GM23338 (cell line): ENCODE results near the gene TSPAN4. TPM values are rescaled to one million over a fixed set of nuclear protein-coding genes. Genes with fewer than 3 reads are reported as not detected.

Source experiments
- ATAC-seq: fragments of 200-7000 bp; cut with Tn5 transposase; 3 replicates; pipeline ENCODE4 v1.9.1; 2020
- DNase-seq: peaks from one replicate; pipeline ENCODE4 v3.0.0-alpha.2; 2015; ENCODE audit warnings: low spot score
- H2AFZ ChIP-seq: fragments of 200-600 bp; sonication (generic); 2 replicates; pipeline ENCODE4 v1.8.0; 2016; ENCODE audit warnings: antibody characterized with exemption, mild to moderate bottlenecking, moderate library complexity
- H3F3A ChIP-seq: fragments of 200-600 bp; sonication (generic); replicated peaks from 2 replicates; pipeline ENCODE4 v1.8.0; 2017; ENCODE audit warnings: antibody characterized with exemption, mixed run types, low read depth
- H3K27ac ChIP-seq: fragments of 200-600 bp; sonication (generic); 2 replicates; pipeline ENCODE4 v1.6.1; 2016; ENCODE audit warnings: low read depth
- H3K27me3 ChIP-seq: fragments of 200-600 bp; sonication (generic); 2 replicates; pipeline ENCODE4 v1.8.0; 2016; ENCODE audit warnings: mild to moderate bottlenecking, mixed run types, moderate library complexity; ENCODE audit not compliant: insufficient read depth
- H3K36me3 ChIP-seq: fragments of 200-600 bp; sonication (generic); 2 replicates; pipeline ENCODE4 v1.8.0; 2016; ENCODE audit warnings: mild to moderate bottlenecking; ENCODE audit not compliant: insufficient read depth
- H3K4me1 ChIP-seq: fragments of 200-600 bp; sonication (generic); 2 replicates; pipeline ENCODE4 v1.8.0; 2016; ENCODE audit warnings: mild to moderate bottlenecking, moderate library complexity; ENCODE audit not compliant: insufficient read depth
- H3K4me2 ChIP-seq: fragments of 200-600 bp; sonication (generic); 2 replicates; pipeline ENCODE4 v1.7.1; 2017; ENCODE audit warnings: mixed run types
- H3K4me3 ChIP-seq: fragments of 200-600 bp; sonication (generic); 2 replicates; pipeline ENCODE4 v1.6.1; 2016; ENCODE audit warnings: mixed run types
- H3K79me2 ChIP-seq: fragments of 200-600 bp; sonication (generic); replicated peaks from 2 replicates; pipeline ENCODE4 v1.8.0; 2017; ENCODE audit warnings: mild to moderate bottlenecking; ENCODE audit not compliant: insufficient read depth
- H3K9me2 ChIP-seq: fragments of 200-600 bp; sonication (generic); 2 replicates; pipeline ENCODE4 v1.8.0; 2017; ENCODE audit not compliant: insufficient read depth
- H4K20me1 ChIP-seq: fragments of 200-600 bp; sonication (generic); replicated peaks from 2 replicates; pipeline ENCODE4 v1.8.0; 2017; ENCODE audit warnings: mild to moderate bottlenecking; ENCODE audit not compliant: insufficient read depth
- H3K27ac Mint-ChIP-seq: 2 replicates; pipeline ENCODE4 v1.8.0; 2020; ENCODE audit warnings: inconsistent platforms, mild to moderate bottlenecking, moderate library complexity, mixed read lengths
- H3K27me3 Mint-ChIP-seq: 3 replicates; pipeline ENCODE4 v1.8.0; 2022; ENCODE audit warnings: low read depth, mild to moderate bottlenecking, moderate library complexity, mixed read lengths, inconsistent platforms; ENCODE audit not compliant: insufficient read depth, poor library complexity
- H3K36me3 Mint-ChIP-seq: 3 replicates; pipeline ENCODE4 v1.8.0; 2021; ENCODE audit warnings: low read depth, mild to moderate bottlenecking, inconsistent platforms, moderate library complexity, mixed read lengths
- H3K4me1 Mint-ChIP-seq: 3 replicates; pipeline ENCODE4 v1.8.0; 2020; ENCODE audit warnings: mild to moderate bottlenecking, inconsistent platforms, mixed read lengths
- H3K4me3 Mint-ChIP-seq: 3 replicates; pipeline ENCODE4 v1.8.0; 2021; ENCODE audit warnings: moderate library complexity, mild to moderate bottlenecking, inconsistent platforms, mixed read lengths
- H3K9me3 Mint-ChIP-seq: 3 replicates; pipeline ENCODE4 v1.8.0; 2020; ENCODE audit warnings: moderate library complexity, mild to moderate bottlenecking, inconsistent platforms, mixed read lengths
- EZH2phosphoT487 ChIP-seq: fragments of 200-600 bp; sonication (generic); IDR thresholded peaks from one replicate; pipeline ENCODE4 v1.8.1; 2018; ENCODE audit warnings: antibody characterized with exemption; ENCODE audit not compliant: unreplicated experiment
- JUNB ChIP-seq: IDR thresholded peaks from one replicate; pipeline ENCODE4 v1.6.1; 2016; ENCODE audit warnings: antibody characterized with exemption; ENCODE audit not compliant: unreplicated experiment
- POLR2AphosphoS5 ChIP-seq: IDR thresholded peaks from 2 replicates; pipeline ENCODE4 v1.6.1; 2016; ENCODE audit warnings: antibody characterized with exemption, low read depth
- STAT1 ChIP-seq: IDR thresholded peaks from one replicate; pipeline ENCODE4 v1.6.1; 2016; ENCODE audit warnings: antibody characterized with exemption; ENCODE audit not compliant: unreplicated experiment
- ZNF114 ChIP-seq: fragments of 250-450 bp; sonication (Bioruptor Pico); IDR thresholded peaks from 2 replicates; pipeline ENCODE4 v1.5.0; 2020; ENCODE audit warnings: mild to moderate bottlenecking, moderate library complexity
- polyA plus RNA-seq: library from polyadenylated mRNA; unstranded; fragments of >200 nt; fragmentation: Nextera tagmentation; extraction: Ambion mirVana; gene quantifications from 2 replicates; pipeline ENCODE4 v1.2.1, GENCODE V29; 2016
- total RNA-seq: library from RNA; depleted of rRNA; stranded (reverse); fragments of >200 nt; shearing (Covaris generic); gene quantifications from 2 replicates; pipeline ENCODE4 v1.2.3, GENCODE V29; 2014
- TF ChIP-seq, protein P1 (sequence below): IDR thresholded peaks from one replicate; pipeline ENCODE4 v1.6.1; 2018; ENCODE audit warnings: antibody characterized with exemption; ENCODE audit not compliant: unreplicated experiment
- TF ChIP-seq, protein P2 (sequence below): IDR thresholded peaks from 2 replicates; pipeline ENCODE4 v1.6.1; 2016; ENCODE audit warnings: antibody characterized with exemption
- TF ChIP-seq, protein P3 (sequence below), 2 experiments: fragments of 200-600 bp in 1 of 2; sonication (generic) in 1 of 2; conservative IDR thresholded peaks; 2 replicates each; pipeline versions ENCODE4 v1.5.1 to v1.6.1; 2016 to 2017; ENCODE audit warnings: antibody characterized with exemption in 2 of 2, low read depth in 2 of 2, mild to moderate bottlenecking in 2 of 2, moderate library complexity in 1 of 2

Gene TSPAN4
- total and polyA plus RNA-seq, 2 experiments from 2014 or later: 76.8 to 150 TPM

DNA sequence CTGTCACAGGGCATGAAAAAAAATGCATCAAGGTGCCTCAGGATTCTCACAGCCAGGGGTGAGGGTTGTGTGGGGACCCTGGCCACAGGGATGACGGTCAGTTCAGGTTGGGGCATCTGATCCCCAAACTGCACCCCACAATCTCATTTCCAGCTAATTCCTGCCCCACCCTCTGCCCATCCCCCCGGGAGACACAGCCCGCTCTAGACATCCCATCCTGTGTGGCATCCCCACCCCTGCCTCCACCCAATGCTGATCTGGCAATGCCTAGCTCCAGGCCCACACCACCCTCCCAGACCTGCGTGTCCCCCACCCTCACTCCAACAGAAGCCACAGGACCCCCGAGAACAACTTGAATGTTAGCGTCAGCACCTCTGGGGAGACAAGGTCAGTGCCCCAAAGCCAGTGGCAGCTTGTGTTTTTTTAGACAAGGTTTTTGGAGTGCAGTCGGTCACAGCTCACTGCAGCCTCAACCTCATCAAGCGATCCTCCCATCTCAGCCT, 25.3 kb downstream of the TSPAN4 start (continued):
- no peak for TF ChIP-seq EZH2phosphoT487
- TF ChIP-seq, protein P1, sequence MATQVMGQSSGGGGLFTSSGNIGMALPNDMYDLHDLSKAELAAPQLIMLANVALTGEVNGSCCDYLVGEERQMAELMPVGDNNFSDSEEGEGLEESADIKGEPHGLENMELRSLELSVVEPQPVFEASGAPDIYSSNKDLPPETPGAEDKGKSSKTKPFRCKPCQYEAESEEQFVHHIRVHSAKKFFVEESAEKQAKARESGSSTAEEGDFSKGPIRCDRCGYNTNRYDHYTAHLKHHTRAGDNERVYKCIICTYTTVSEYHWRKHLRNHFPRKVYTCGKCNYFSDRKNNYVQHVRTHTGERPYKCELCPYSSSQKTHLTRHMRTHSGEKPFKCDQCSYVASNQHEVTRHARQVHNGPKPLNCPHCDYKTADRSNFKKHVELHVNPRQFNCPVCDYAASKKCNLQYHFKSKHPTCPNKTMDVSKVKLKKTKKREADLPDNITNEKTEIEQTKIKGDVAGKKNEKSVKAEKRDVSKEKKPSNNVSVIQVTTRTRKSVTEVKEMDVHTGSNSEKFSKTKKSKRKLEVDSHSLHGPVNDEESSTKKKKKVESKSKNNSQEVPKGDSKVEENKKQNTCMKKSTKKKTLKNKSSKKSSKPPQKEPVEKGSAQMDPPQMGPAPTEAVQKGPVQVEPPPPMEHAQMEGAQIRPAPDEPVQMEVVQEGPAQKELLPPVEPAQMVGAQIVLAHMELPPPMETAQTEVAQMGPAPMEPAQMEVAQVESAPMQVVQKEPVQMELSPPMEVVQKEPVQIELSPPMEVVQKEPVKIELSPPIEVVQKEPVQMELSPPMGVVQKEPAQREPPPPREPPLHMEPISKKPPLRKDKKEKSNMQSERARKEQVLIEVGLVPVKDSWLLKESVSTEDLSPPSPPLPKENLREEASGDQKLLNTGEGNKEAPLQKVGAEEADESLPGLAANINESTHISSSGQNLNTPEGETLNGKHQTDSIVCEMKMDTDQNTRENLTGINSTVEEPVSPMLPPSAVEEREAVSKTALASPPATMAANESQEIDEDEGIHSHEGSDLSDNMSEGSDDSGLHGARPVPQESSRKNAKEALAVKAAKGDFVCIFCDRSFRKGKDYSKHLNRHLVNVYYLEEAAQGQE: no peak
- no peak for TF ChIP-seq STAT1
- TF ChIP-seq, protein P2, sequence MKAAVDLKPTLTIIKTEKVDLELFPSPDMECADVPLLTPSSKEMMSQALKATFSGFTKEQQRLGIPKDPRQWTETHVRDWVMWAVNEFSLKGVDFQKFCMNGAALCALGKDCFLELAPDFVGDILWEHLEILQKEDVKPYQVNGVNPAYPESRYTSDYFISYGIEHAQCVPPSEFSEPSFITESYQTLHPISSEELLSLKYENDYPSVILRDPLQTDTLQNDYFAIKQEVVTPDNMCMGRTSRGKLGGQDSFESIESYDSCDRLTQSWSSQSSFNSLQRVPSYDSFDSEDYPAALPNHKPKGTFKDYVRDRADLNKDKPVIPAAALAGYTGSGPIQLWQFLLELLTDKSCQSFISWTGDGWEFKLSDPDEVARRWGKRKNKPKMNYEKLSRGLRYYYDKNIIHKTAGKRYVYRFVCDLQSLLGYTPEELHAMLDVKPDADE: no peak
- TF ChIP-seq ZNF114 (CRISPR knock-in tag): no peak
- TF ChIP-seq, protein P3, sequence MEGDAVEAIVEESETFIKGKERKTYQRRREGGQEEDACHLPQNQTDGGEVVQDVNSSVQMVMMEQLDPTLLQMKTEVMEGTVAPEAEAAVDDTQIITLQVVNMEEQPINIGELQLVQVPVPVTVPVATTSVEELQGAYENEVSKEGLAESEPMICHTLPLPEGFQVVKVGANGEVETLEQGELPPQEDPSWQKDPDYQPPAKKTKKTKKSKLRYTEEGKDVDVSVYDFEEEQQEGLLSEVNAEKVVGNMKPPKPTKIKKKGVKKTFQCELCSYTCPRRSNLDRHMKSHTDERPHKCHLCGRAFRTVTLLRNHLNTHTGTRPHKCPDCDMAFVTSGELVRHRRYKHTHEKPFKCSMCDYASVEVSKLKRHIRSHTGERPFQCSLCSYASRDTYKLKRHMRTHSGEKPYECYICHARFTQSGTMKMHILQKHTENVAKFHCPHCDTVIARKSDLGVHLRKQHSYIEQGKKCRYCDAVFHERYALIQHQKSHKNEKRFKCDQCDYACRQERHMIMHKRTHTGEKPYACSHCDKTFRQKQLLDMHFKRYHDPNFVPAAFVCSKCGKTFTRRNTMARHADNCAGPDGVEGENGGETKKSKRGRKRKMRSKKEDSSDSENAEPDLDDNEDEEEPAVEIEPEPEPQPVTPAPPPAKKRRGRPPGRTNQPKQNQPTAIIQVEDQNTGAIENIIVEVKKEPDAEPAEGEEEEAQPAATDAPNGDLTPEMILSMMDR (conservative IDR thresholded peaks at IDR 0.05; ENCODE audit: low read depth in 2 of 2): no peak
- no peak for TF ChIP-seq JUNB

DNA sequence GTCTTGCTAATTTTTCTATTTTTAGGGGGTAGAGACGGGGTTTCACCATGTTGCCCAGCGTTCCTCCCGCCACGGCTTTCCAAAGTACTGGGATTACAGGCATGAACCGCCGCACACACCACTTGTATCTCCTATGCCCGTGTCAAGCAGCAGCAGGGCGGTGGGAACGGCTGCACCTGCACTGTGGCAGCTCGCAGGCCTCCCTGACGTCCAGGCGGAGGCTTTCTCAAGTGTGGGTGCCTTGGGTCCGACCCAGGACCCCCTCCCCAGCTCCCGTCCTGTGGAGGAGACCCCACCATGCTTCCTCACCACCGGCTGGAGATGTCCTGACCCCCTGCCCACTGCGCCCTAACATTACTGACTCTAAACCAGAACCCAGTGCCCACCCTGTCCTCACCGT, 25.7 kb downstream of the TSPAN4 start:
- Histone ChIP-seq H3K27me3 (no peaks in the 10 kb centered on the region), H3K4me1 (peaks cover under 1% of the 10 kb centered on the region; the same call in 1 of the 2 replicates), H3K9me2 (no peaks in the 10 kb centered on the region), H3K36me3 (no peaks in the 10 kb centered on the region), H2AFZ (no peak overlapping the region), H3K79me2 (no peaks in the 10 kb centered on the region), H4K20me1 (peaks cover 15% of the 10 kb centered on the region), H3K4me3 (no peak overlapping the region), H3F3A (peaks cover 24% of the 10 kb centered on the region), H3K27ac (no peak overlapping the region), H3K4me2 (no peak overlapping the region)
- Mint-ChIP-seq H3K36me3 (peaks cover 2% of the 10 kb centered on the region; the same call in 2 of the 3 replicates), H3K4me1 (peaks cover 7% of the 10 kb centered on the region), H3K4me3 (no peak overlapping the region), H3K9me3 (no peaks in the 10 kb centered on the region), H3K27me3 (peaks cover 33% of the 10 kb centered on the region), H3K27ac (no peak overlapping the region)
- TF ChIP-seq POLR2AphosphoS5 (0 out of 2 replicates have a peak, but pooled peaks have one; percentile 15), EZH2phosphoT487 (no peak)
- DNase-seq (no peak), ATAC-seq (no peak)
